GM12878 (cell line): ENCODE results near the gene CDYL. TPM values are rescaled to one million over a fixed set of nuclear protein-coding genes. Genes with fewer than 3 reads are reported as not detected.

Source experiments
- ATAC-seq: fragments of 200-7000 bp; cut with Tn5 transposase; 3 replicates; pipeline ENCODE4 v1.9.1; 2020; ENCODE audit warnings: mild to moderate bottlenecking, moderate library complexity
- BruUV-seq: library from RNA; stranded (reverse); fragments of 400-500 nt; replicated peaks from 2 replicates; lab custom pipeline; 2021; lab: Mats Ljungman, UMichigan
- CTCF ChIA-PET: fragments of 300-600 bp; sonication (Branson Sonifier 250); formaldehyde crosslinking; extraction: SDS; loops from one replicate; lab custom pipeline; 2021; ENCODE audit warnings: inconsistent platforms; lab: Yijun Ruan, JAX
- POLR2A ChIA-PET: fragments of 350-600 bp; formaldehyde crosslinking; extraction: SDS; loops from one replicate; lab custom pipeline; 2021; ENCODE audit warnings: inconsistent platforms; lab: Charles Lee
- RAD21 ChIA-PET: fragments of 300-600 bp; sonication (Branson Sonifier 250); formaldehyde crosslinking; loops from one replicate; lab custom pipeline; 2023; ENCODE audit warnings: antibody characterized with exemption; ENCODE audit not compliant: unreplicated experiment; lab: Charles Lee
- SMC1A ChIA-PET: fragments of 300-600 bp; sonication (Branson Sonifier 250); formaldehyde crosslinking; loops from one replicate; lab custom pipeline; 2023; ENCODE audit not compliant: unreplicated experiment, uncharacterized antibody; lab: Charles Lee
- DNase-seq: peaks from one replicate; pipeline ENCODE4 v3.0.0-alpha.2; 2011; ENCODE audit warnings: low read depth, low spot score
- FAIRE-seq: peaks from 3 replicates; lab custom pipeline; 2011; peaks lifted over from hg19 to GRCh38; lab: Jason Lieb, UNC
- H2AFZ ChIP-seq: 2 replicates; pipeline ENCODE4 v1.6.0; 2011; ENCODE audit warnings: low read depth, low read length, control low read depth; ENCODE audit not compliant: control insufficient read depth
- H3K27ac ChIP-seq: 2 replicates; pipeline ENCODE4 v1.5.1; 2011; ENCODE audit warnings: control low read depth; ENCODE audit not compliant: control insufficient read depth, insufficient read depth
- H3K27me3 ChIP-seq, 2 experiments: replicated peaks in 1 of 2; 2 replicates each; pipeline versions ENCODE4 v1.6.0 to v1.6.1; 2011; ENCODE audit warnings: low read length in 1 of 2; ENCODE audit not compliant: control insufficient read depth in 2 of 2, insufficient read depth in 2 of 2
- H3K36me3 ChIP-seq, 2 experiments: 2 replicates each; pipeline ENCODE4 v1.5.1; 2011; ENCODE audit warnings: low read length in 1 of 2; ENCODE audit not compliant: control insufficient read depth in 2 of 2, insufficient read depth in 2 of 2
- H3K4me1 ChIP-seq: 2 replicates; pipeline ENCODE4 v1.6.1; 2011; ENCODE audit warnings: mild to moderate bottlenecking, low read length, moderate library complexity, mixed read lengths; ENCODE audit not compliant: control insufficient read depth, insufficient read depth
- H3K4me2 ChIP-seq: 2 replicates; pipeline ENCODE4 v1.6.0; 2011; ENCODE audit warnings: control low read depth; ENCODE audit not compliant: control insufficient read depth, insufficient read depth
- H3K4me3 ChIP-seq: fragments of 200-600 bp; sonication (generic); 2 replicates; pipeline ENCODE4 v1.5.1; 2016
- H3K79me2 ChIP-seq: 2 replicates; pipeline ENCODE4 v1.6.0; 2011; ENCODE audit warnings: low read length; ENCODE audit not compliant: control insufficient read depth, insufficient read depth
- H3K9ac ChIP-seq: 2 replicates; pipeline ENCODE4 v1.8.0; 2011; ENCODE audit warnings: low read length, control low read depth, mixed read lengths; ENCODE audit not compliant: control insufficient read depth, insufficient read depth
- H3K9me3 ChIP-seq: replicated peaks from 3 replicates; pipeline ENCODE4 v1.5.1; 2011; ENCODE audit warnings: mild to moderate bottlenecking, low read length; ENCODE audit not compliant: control insufficient read depth, insufficient read depth
- H4K20me1 ChIP-seq: 2 replicates; pipeline ENCODE4 v1.6.0; 2011; ENCODE audit not compliant: control insufficient read depth, insufficient read depth
- ATF3 ChIP-seq: IDR thresholded peaks from 2 replicates; pipeline ENCODE4 v1.6.1; 2011; ENCODE audit warnings: low read depth, mild to moderate bottlenecking, low read length, moderate library complexity, borderline replicate concordance; ENCODE audit errors: extremely low read depth
- BACH1 ChIP-seq: fragments of 450-650 bp; IDR thresholded peaks from 2 replicates; pipeline ENCODE4 v1.6.1; 2017; ENCODE audit warnings: mild to moderate bottlenecking, borderline replicate concordance
- CREB1 ChIP-seq: IDR thresholded peaks from 2 replicates; pipeline ENCODE4 v1.6.1; 2012; ENCODE audit warnings: low read depth, mild to moderate bottlenecking, inconsistent platforms
- CTCF ChIP-seq, 3 experiments: IDR thresholded peaks in 2 of 3; conservative IDR thresholded peaks in 1 of 3; 2 replicates each; pipeline ENCODE4 v1.5.1; 2011; ENCODE audit warnings: low read depth in 3 of 3, low read length in 3 of 3, mild to moderate bottlenecking in 3 of 3, control low read depth in 2 of 3, moderate library complexity in 2 of 3, inconsistent platforms in 1 of 3, mixed read lengths in 1 of 3; ENCODE audit not compliant: control insufficient read depth in 2 of 3, insufficient read depth in 1 of 3; ENCODE audit errors: extremely low read depth in 1 of 3
- EGR1 ChIP-seq, 2 experiments: IDR thresholded peaks; 1 replicate in 1 of 2; 2 replicates in 1 of 2; pipeline ENCODE4 v1.6.1; 2011 to 2012; ENCODE audit warnings: low read depth in 2 of 2, low read length in 2 of 2, borderline replicate concordance in 1 of 2, mild to moderate bottlenecking in 1 of 2, moderate library complexity in 1 of 2
- EZH2 ChIP-seq: IDR thresholded peaks from 2 replicates; pipeline ENCODE4 v1.6.1; 2012; ENCODE audit warnings: low read depth, mild to moderate bottlenecking, control low read depth, inconsistent platforms, low read length, borderline replicate concordance; ENCODE audit not compliant: control insufficient read depth
- IKZF2 ChIP-seq, 2 experiments: fragments of 450-650 bp; IDR thresholded peaks; 2 replicates each; pipeline ENCODE4 v1.6.1; 2017; ENCODE audit warnings: mild to moderate bottlenecking in 2 of 2, moderate library complexity in 2 of 2
- MYC ChIP-seq: IDR thresholded peaks from 2 replicates; pipeline ENCODE4 v1.6.1; 2011; ENCODE audit warnings: mild to moderate bottlenecking, low read length, moderate library complexity, inconsistent platforms; ENCODE audit not compliant: insufficient read depth, insufficient replicate concordance, insufficient read length, severe bottlenecking
- NRF1 ChIP-seq: conservative IDR thresholded peaks from 2 replicates; pipeline ENCODE4 v1.6.1; 2011; ENCODE audit warnings: mild to moderate bottlenecking, low read depth, low read length, improper control_type of control experiment
- POU2F2 ChIP-seq: IDR thresholded peaks from 3 replicates; pipeline ENCODE4 v1.6.1; 2011; ENCODE audit warnings: low read depth, mild to moderate bottlenecking, low read length, borderline replicate concordance
- RAD21 ChIP-seq: IDR thresholded peaks from 2 replicates; pipeline ENCODE4 v1.6.1; 2011; ENCODE audit warnings: mild to moderate bottlenecking, low read depth, low read length, moderate library complexity; ENCODE audit not compliant: insufficient read depth
- RFX5 ChIP-seq: IDR thresholded peaks from 2 replicates; pipeline ENCODE4 v1.6.1; 2011; ENCODE audit warnings: low read depth, low read length, improper control_type of control experiment
- SIX5 ChIP-seq: IDR thresholded peaks from 2 replicates; pipeline ENCODE4 v1.6.1; 2011; ENCODE audit warnings: mild to moderate bottlenecking, low read depth, low read length, moderate library complexity; ENCODE audit not compliant: severe bottlenecking
- TCF12 ChIP-seq: IDR thresholded peaks from 2 replicates; pipeline ENCODE4 v1.6.1; 2011; ENCODE audit warnings: low read depth, mild to moderate bottlenecking, low read length
- ZBTB4 ChIP-seq: fragments of 450-650 bp; formaldehyde crosslinking; IDR thresholded peaks from 2 replicates; pipeline ENCODE4 v1.4.0; 2022; ENCODE audit warnings: mild to moderate bottlenecking, moderate library complexity
- WGBS: methylation state at CpG from one replicate; pipeline ENCODE4 v1.1.6; 2016; ENCODE audit warnings: low lambda C conversion rate; ENCODE audit not compliant: insufficient replicate concordance, insufficient coverage; ENCODE audit errors: missing lambda C conversion rate; 5-methylcytosine and 5-hydroxymethylcytosine counted together
- in situ Hi-C: fragments of 300-500 bp; cut with MboI; formaldehyde crosslinking; loops from 9 replicates; pipeline ENCODE4 v1.14.3; 2018; ENCODE audit warnings: mixed read lengths
- intact Hi-C: fragments of 100-400 bp; cut with micrococcal nuclease; formaldehyde crosslinking; loops from one replicate; pipeline ENCODE4 v1.14.2; 2022; ENCODE audit not compliant: unreplicated experiment
- polyA plus RNA-seq, 11 experiments: library from polyadenylated mRNA; depleted of rRNA in 4 of 11; unstranded in 6 of 11; stranded (reverse) in 5 of 11; fragments of >200 nt; fragmentation: Nextera tagmentation in 4 of 11; fragmentation: Illumina TruSeq in 1 of 11; extraction: Ambion mirVana in 4 of 11; extraction: Trizol in 1 of 11; gene quantifications; 1 replicate in 1 of 11; 2 replicates in 10 of 11; pipeline versions ENCODE4 v1.2.1 to v1.2.3, GENCODE V29; 2011 to 2016; ENCODE audit warnings: inconsistent platforms in 2 of 11, missing spikeins in 2 of 11, low read depth in 1 of 11
- total RNA-seq, 4 experiments: library from RNA; depleted of rRNA in 3 of 4; stranded (reverse); fragments of >200 nt in 3 of 4; fragmentation: Illumina TruSeq in 1 of 4; extraction: Trizol in 1 of 4; gene quantifications; 2 replicates each; pipeline versions ENCODE4 v1.2.1 to v1.2.3, GENCODE V29; 2013 to 2021

CDYL gene
- total and polyA plus RNA-seq, 10 of the 15 experiments (the other 5 are each of a cell fraction or from before 2014, with no cell fraction given), result 9.3 to 61.2 (median 28.5) TPM

GRCh38 chr6:4806791-4807190 is 30.6 kb downstream of the CDYL start:
- peaks cover 10% of the 10 kb centered on the region for H4K20me1 ChIP-seq
- no peak overlapping the region for H3K4me2 ChIP-seq
- POLR2A ChIA-PET, result interaction anchor here (0.6 kb wide), 1 partner anchor 176 kb away, joined by 4 read pairs; no protein-coding TSS in a partner anchor
- H3K36me3 ChIP-seq, result peaks cover 1 to 12% of the 10 kb centered on the region in 2 experiments; a peak in 1 of 4 replicates
- no peak overlapping the region for H2AFZ ChIP-seq
- H3K4me3 ChIP-seq, result no peak overlapping the region
- FAIRE-seq (no peak), DNase-seq (no peak), ATAC-seq (no peak)
- intact Hi-C loops (no loop called here), in situ Hi-C loops (no loop called here)
- no peak overlapping the region for H3K9ac ChIP-seq
- SMC1A ChIA-PET, result interaction anchor here (1.2 to 12.1 kb wide), 2 partner anchors 25 to 121 kb away, joined by 3 to 237 read pairs; partner anchors contain the start of gene CDYL
- H3K27me3 ChIP-seq, result no peaks in the 10 kb centered on the region
- no peak overlapping the region for H3K27ac ChIP-seq
- CTCF ChIA-PET, result interaction anchor here (4.8 kb wide), 1 partner anchor 42 kb away, joined by 26 read pairs; no protein-coding TSS in a partner anchor
- BruUV-seq, result no TSS peak
- H3K9me3 ChIP-seq, result peaks cover 2% of the 10 kb centered on the region; the same call in 1 of the 3 replicates
- H3K79me2 ChIP-seq, result peaks cover 89% of the 10 kb centered on the region
- peaks cover 39% of the 10 kb centered on the region for H3K4me1 ChIP-seq
- RAD21 ChIA-PET, result no interaction called here
- 96% methylated on average over 9 of the region's 9 CpGs for WGBS
- TF ChIP-seq EZH2, result no peak
- no peak for TF ChIP-seq TCF12
- no peak for TF ChIP-seq SIX5
- no peak for TF ChIP-seq ZBTB4 (CRISPR knock-in tag)
- TF ChIP-seq RFX5, result no peak
- no peak for TF ChIP-seq RAD21
- no peak for TF ChIP-seq EGR1 (IDR thresholded peaks at IDR 0.05; ENCODE audit: borderline replicate concordance in 1 of 2, low read depth in 2 of 2, low read length in 2 of 2)
- no peak for TF ChIP-seq NRF1
- TF ChIP-seq POU2F2, result no peak
- no peak for TF ChIP-seq MYC
- no peak for TF ChIP-seq ATF3
- TF ChIP-seq CTCF (IDR thresholded peaks at IDR 0.05 in 2 of 3, conservative IDR thresholded peaks at IDR 0.05 in 1 of 3; ENCODE audit: control insufficient read depth in 2 of 3, extremely low read depth in 1 of 3, insufficient read depth in 1 of 3, low read depth in 3 of 3, low read length in 3 of 3), result no peak
- no peak for TF ChIP-seq CREB1
- no peak for TF ChIP-seq BACH1
- TF ChIP-seq IKZF2 (IDR thresholded peaks at IDR 0.05), result no peak
